NCI-H2196 treated with DMSO at 0.1 percent for 48 hours (cell line): Measurements from ENCODE around the gene GABARAPL2.
"Not testable (repeated sequence)": the region's sequence is repeated elsewhere in the genome, so short reads cannot be mapped to it uniquely, and the experiment has no call there.

Source experiments
- DNase-seq: peaks from one replicate; lab custom pipeline; 2025; ENCODE audit not compliant: unreplicated experiment; lab: John Stamatoyannopoulos, UW

The GABARAPL2 gene

GRCh38 chr16:75566040-75566757 lies at the start of gene GABARAPL2:
TSS of gene GABARAPL2 (plus strand) at chr16:75566379. CDS start at chr16:75566487, 108 bp downstream.
- DNase-seq, result peak; percentile 40

- DNase-seq, result no peak
Measured at GRCh38 chr16:75519175-75519574, 47.0 kb upstream of the GABARAPL2 start.

GRCh38 chr16:75526032-75526790 lies 40.0 kb upstream of the GABARAPL2 start:
- DNase-seq, result no peak

- no peak for DNase-seq
Measured at GRCh38 chr16:75527825-75528299, 38.3 kb upstream of the GABARAPL2 start.

GRCh38 chr16:75529056-75529905 lies 36.9 kb upstream of the GABARAPL2 start:
- no peak for DNase-seq

GRCh38 chr16:75529959-75530358 lies 36.2 kb upstream of the GABARAPL2 start:
- DNase-seq, result no peak

- DNase-seq, result no peak
Measured at GRCh38 chr16:75532142-75532765, 33.9 kb upstream of the GABARAPL2 start.

GRCh38 chr16:75532791-75533190 lies 33.4 kb upstream of the GABARAPL2 start:
- DNase-seq, result no peak

- DNase-seq, result no peak
Measured at GRCh38 chr16:75534560-75535205, 31.5 kb upstream of the GABARAPL2 start.

- no peak for DNase-seq
Measured at GRCh38 chr16:75535211-75535843, 30.9 kb upstream of the GABARAPL2 start.

- DNase-seq, result no peak
Measured at GRCh38 chr16:75535901-75536300, 30.3 kb upstream of the GABARAPL2 start, which contains the start of gene CHST5. TSS of gene CHST5 (minus strand) at chr16:75536108. CDS start at chr16:75530384, 5,724 bp downstream.

- no peak for DNase-seq
Measured at GRCh38 chr16:75537776-75538175, 28.4 kb upstream of the GABARAPL2 start.

GRCh38 chr16:75538882-75539565 lies 27.2 kb upstream of the GABARAPL2 start:
- DNase-seq, result not testable (repeated sequence)

GRCh38 chr16:75541236-75541635 lies 24.9 kb upstream of the GABARAPL2 start:
- no peak for DNase-seq

- not testable (repeated sequence) for DNase-seq
Measured at GRCh38 chr16:75542462-75542861, 23.7 kb upstream of the GABARAPL2 start.

GRCh38 chr16:75545879-75546278 lies 20.3 kb upstream of the GABARAPL2 start:
- not testable (repeated sequence) for DNase-seq

- no peak for DNase-seq
Measured at GRCh38 chr16:75546293-75546692, 19.9 kb upstream of the GABARAPL2 start.

- DNase-seq, result not testable (repeated sequence)
Measured at GRCh38 chr16:75548456-75548855, 17.7 kb upstream of the GABARAPL2 start.

GRCh38 chr16:75550211-75550662 lies 15.9 kb upstream of the GABARAPL2 start:
- no peak for DNase-seq
